ENCODE measurements around the gene PLPP2.

The PLPP2 gene

DNA sequence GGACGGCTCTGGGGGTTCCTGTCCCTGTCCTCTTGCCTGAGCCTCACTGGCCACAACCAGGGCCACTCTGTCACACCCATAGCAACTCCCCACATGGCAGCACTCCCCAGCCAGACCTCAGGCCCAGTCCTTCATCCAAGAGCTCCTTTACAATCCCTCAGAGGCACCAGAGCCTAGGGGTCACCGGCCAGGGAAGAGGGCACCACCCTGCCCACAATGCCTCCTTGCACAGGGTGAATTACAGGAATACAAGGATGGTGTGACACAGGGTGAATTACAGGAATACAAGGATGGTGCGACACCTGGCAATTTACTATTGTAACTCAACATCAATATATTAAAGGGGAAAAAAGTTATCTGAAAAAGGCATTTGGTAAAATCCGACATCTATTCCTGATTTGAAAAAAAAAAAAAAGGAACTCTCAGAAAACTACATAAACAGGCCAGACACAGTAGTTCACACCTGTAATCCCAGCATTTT, 36.9 kb upstream of the PLPP2 start:
- Histone ChIP-seq H3K9me3 (ENCODE audit: control insufficient read depth, low read length) (peaks cover 25% of the 10 kb centered on the region), H3K4me1 (ENCODE audit: control insufficient read depth, insufficient read depth, low read length, poor library complexity, severe bottlenecking) (no peaks in the 10 kb centered on the region), H3K27ac (ENCODE audit: low read depth, low read length, severe bottlenecking) (no peak overlapping the region), H3K4me3 (ENCODE audit: extremely low read depth, insufficient read depth, low read length, poor library complexity, severe bottlenecking) (no peak overlapping the region), H3K36me3 (ENCODE audit: control insufficient read depth, insufficient read depth, low read length) (peaks cover 92% of the 10 kb centered on the region)
- 80 to 86% methylated on average over 1 of the region's 4 CpGs for WGBS, 2 experiments (ENCODE audit: insufficient coverage in 2 of 2)

DNA sequence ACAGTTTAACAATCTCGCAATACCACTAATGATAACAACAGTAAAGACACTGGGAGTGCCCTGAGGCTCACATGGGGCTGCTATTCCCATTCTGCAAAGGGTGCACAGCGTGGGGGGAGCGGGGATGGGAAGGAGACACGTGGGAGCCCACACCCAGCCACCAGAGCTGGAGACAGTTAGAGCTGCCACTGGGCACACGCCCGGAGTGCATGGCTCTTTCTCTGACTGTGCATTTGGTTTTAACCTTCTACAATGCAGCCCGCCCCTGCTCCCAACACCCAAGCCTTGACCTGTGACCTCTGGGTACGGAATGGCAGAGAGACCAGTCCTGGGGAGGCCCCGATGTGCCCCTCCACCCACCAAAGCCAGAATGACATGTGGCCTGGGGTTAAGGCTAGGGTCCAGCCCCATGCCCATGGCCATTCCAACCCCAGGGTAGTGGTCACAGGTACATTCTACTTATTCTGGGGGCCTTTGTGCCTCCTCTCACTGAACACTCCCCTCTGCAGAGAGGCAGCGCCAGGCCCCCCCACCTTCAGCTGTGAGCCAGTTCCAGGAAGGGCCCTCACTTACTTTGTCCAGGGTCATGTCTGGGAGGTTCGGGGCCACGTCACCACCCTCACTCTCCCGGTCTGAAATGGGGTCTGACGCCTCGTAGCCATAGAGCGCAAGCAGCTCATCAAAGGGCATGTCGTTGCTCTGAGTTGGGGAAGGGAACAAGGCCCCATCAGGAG, 36.3 kb upstream of the PLPP2 start:
- H3K27ac ChIP-seq (ENCODE audit: low read depth, low read length, severe bottlenecking): no peak overlapping the region
- no peaks in the 10 kb centered on the region for H3K4me1 ChIP-seq (ENCODE audit: control insufficient read depth, insufficient read depth, low read length, poor library complexity, severe bottlenecking)
- WGBS, 2 experiments (ENCODE audit: insufficient coverage in 2 of 2): 94 to 96% methylated on average over 10 to 16 of the region's 17 CpGs
- peaks cover 28% of the 10 kb centered on the region for H3K9me3 ChIP-seq (ENCODE audit: control insufficient read depth, low read length)
- no peak overlapping the region for H3K4me3 ChIP-seq (ENCODE audit: extremely low read depth, insufficient read depth, low read length, poor library complexity, severe bottlenecking)
- H3K36me3 ChIP-seq (ENCODE audit: control insufficient read depth, insufficient read depth, low read length): peaks cover 98% of the 10 kb centered on the region

DNA sequence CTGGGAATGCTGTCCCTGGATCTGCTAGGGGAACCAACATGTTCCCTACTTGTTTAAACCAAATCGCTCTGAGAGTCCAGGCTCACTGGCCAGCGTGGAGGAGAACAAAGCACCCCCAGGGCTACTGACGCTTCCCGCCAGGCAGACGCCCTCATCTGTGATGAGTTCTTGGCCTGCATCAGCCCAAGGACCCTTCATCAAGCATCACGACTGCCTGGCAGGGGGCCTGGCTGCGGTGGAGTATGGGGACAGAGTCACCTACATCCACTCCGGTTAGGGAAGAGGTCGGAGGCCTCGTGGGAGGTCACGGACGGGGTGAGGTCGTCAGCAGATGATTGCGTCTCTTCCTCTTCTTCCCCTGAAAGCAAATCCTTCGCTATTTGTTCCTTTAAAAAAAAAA, 35.7 kb upstream of the PLPP2 start:
- WGBS, 2 experiments (ENCODE audit: insufficient coverage in 2 of 2): 96 to 98% methylated on average over 12 to 14 of the region's 15 CpGs
- H3K9me3 ChIP-seq (ENCODE audit: control insufficient read depth, low read length): peaks cover 32% of the 10 kb centered on the region

DNA sequence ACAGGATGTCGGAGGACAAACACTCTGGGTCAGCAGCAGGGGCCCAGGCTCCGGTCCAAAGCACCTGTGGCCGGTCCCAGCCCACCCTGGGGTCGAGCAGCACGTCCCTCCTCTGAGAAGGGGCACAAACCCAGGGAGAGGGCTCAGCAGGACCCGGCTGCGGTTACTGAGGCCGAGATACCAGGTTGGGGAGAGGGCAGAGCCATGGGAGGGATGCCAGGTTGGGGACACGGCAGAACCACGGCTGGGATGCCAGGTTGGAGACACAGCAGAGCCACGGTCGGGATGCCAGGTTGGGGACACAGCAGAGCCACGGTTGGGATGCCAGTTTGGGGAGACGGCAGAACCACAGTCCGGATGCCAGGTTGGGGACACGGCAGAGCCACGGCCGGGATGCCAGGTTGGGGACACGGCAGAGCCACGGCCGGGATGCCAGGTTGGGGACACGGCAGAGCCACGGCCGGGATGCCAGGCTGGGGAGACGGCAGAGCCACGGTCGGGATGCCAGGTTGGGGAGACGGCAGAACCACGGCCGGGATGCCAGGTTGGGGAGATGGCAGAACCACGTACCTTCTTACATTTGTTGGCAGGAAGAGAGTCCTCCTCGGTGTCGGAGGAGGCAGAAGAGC, 34.8 kb upstream of the PLPP2 start:
- Histone ChIP-seq H3K9me3 (ENCODE audit: control insufficient read depth, low read length) (peaks cover 37% of the 10 kb centered on the region), H3K4me1 (ENCODE audit: control insufficient read depth, insufficient read depth, low read length, poor library complexity, severe bottlenecking) (no peaks in the 10 kb centered on the region), H3K4me3 (ENCODE audit: extremely low read depth, insufficient read depth, low read length, poor library complexity, severe bottlenecking) (no peak overlapping the region), H3K27ac (ENCODE audit: low read depth, low read length, severe bottlenecking) (no peak overlapping the region), H3K36me3 (ENCODE audit: control insufficient read depth, insufficient read depth, low read length) (peaks cover 100% of the 10 kb centered on the region)
- WGBS, 2 experiments (ENCODE audit: insufficient coverage in 2 of 2): 97% methylated on average over 33 of the region's 33 CpGs

More for the DNA sequence above, 35.7 kb upstream of the PLPP2 start:
- Histone ChIP-seq H3K27ac (ENCODE audit: low read depth, low read length, severe bottlenecking) (no peak overlapping the region), H3K36me3 (ENCODE audit: control insufficient read depth, insufficient read depth, low read length) (peaks cover 100% of the 10 kb centered on the region), H3K4me1 (ENCODE audit: control insufficient read depth, insufficient read depth, low read length, poor library complexity, severe bottlenecking) (no peaks in the 10 kb centered on the region), H3K4me3 (ENCODE audit: extremely low read depth, insufficient read depth, low read length, poor library complexity, severe bottlenecking) (no peak overlapping the region)

DNA sequence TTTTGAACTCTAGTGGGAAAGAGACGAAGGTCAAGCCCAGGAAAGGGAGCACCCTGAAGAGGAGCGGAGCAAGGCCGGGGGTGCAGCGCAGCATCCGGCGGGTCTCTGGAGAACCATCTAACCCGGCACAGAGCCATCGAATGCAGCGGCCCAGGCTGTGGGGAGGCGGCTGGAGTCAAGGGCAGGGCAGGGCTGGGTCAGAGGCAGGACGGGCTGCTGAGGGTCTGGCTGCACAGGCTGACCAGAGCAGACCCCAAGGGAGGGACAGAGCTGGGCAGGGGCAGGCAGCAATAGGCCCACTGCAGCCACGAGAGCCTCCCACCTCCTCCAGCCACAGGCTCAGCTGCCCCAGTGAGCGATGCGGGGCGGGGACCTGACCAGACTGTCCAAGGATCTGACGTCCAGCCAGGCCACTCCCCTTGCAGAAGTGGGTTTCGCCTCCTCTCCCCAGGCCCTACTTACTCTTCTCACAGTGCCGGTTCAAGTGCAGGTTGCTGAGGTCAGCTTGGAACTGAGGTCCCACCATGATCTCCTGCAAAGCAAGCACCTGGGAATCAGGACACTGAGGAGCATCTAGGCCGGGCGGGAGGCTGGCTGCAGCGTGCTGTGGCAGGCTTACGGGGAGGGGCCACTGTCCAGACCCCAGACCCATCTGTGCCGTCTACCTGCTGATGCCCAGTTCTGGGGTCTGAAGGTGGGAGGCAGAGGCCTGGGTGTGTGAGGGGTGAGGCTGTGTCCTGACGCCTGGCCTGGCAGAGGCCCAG, 34.2 kb upstream of the PLPP2 start:
- H3K4me3 ChIP-seq (ENCODE audit: extremely low read depth, insufficient read depth, low read length, poor library complexity, severe bottlenecking): no peak overlapping the region
- peaks cover 100% of the 10 kb centered on the region for H3K36me3 ChIP-seq (ENCODE audit: control insufficient read depth, insufficient read depth, low read length)
- no peaks in the 10 kb centered on the region for H3K4me1 ChIP-seq (ENCODE audit: control insufficient read depth, insufficient read depth, low read length, poor library complexity, severe bottlenecking)
- peaks cover 42% of the 10 kb centered on the region for H3K9me3 ChIP-seq (ENCODE audit: control insufficient read depth, low read length)
- WGBS, 2 experiments (ENCODE audit: insufficient coverage in 2 of 2): 96% methylated on average over 20 to 23 of the region's 24 CpGs
- H3K27ac ChIP-seq (ENCODE audit: low read depth, low read length, severe bottlenecking): no peak overlapping the region

DNA sequence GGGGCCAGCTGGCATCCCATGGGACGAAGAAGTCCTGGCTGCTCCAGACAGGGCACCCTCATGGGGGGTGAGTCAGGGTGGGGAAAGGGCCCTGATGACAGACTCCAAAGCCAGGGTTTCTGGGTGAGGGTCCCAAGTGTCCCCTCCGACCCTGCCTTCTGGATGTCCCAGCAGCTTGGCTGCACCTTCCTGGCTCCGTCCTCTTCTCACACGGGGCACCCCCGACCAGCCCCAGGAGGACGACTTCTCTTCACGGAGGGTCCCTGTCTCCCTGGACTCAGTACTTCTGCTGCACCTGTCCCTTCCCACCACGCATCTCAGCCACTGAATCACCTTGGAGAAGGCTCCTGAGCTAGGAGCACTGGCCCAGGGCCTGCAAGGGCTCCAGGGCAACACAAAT, 33.5 kb upstream of the PLPP2 start:
- H3K4me1 ChIP-seq (ENCODE audit: control insufficient read depth, insufficient read depth, low read length, poor library complexity, severe bottlenecking): no peaks in the 10 kb centered on the region
- WGBS, 2 experiments (ENCODE audit: insufficient coverage in 2 of 2): 94 to 95% methylated on average over 7 to 8 of the region's 8 CpGs
- H3K9me3 ChIP-seq (ENCODE audit: control insufficient read depth, low read length): peaks cover 39% of the 10 kb centered on the region
- peaks cover 100% of the 10 kb centered on the region for H3K36me3 ChIP-seq (ENCODE audit: control insufficient read depth, insufficient read depth, low read length)
- H3K4me3 ChIP-seq (ENCODE audit: extremely low read depth, insufficient read depth, low read length, poor library complexity, severe bottlenecking): no peak overlapping the region
- H3K27ac ChIP-seq (ENCODE audit: low read depth, low read length, severe bottlenecking): no peak overlapping the region

DNA sequence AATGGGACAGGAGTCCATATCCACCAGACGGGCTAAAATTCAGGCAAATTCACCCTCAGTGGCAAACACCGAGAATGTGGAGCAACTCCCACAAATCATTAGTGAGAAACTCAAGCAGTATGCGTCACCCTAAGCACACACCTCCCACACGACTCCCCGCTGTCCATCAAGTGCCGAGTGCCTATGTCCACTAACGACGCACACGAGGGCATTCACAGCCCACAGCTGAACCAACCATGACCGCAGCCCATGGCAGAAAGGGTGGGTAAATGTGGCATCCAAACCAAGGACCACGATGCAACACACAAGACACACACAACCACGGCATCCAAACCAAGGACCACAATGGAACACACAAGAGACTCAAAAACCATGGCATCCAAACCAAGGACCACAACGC, 31.4 kb upstream of the PLPP2 start:
- no peaks in the 10 kb centered on the region for H3K4me1 ChIP-seq (ENCODE audit: control insufficient read depth, insufficient read depth, low read length, poor library complexity, severe bottlenecking)
- peaks cover 20% of the 10 kb centered on the region for H3K9me3 ChIP-seq (ENCODE audit: control insufficient read depth, low read length)
- H3K36me3 ChIP-seq (ENCODE audit: control insufficient read depth, insufficient read depth, low read length): peaks cover 98% of the 10 kb centered on the region
- H3K27ac ChIP-seq (ENCODE audit: low read depth, low read length, severe bottlenecking): no peak overlapping the region
- WGBS, 2 experiments (ENCODE audit: insufficient coverage in 2 of 2): 85 to 88% methylated on average over 5 to 6 of the region's 13 CpGs
- no peak overlapping the region for H3K4me3 ChIP-seq (ENCODE audit: extremely low read depth, insufficient read depth, low read length, poor library complexity, severe bottlenecking)

DNA sequence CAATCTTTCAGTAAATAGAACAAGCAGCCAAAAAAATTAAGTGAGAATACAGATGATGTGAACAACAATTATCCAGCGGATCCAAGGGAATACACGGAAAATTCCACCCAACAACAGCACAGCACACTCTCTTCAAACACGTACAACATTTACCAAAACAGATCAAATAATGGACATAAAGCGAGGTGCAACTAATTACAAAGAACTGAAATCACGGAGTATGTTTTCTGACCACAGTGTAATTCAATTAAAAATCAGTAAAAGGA, 27.2 kb upstream of the PLPP2 start:
- Histone ChIP-seq H3K4me1 (ENCODE audit: control insufficient read depth, insufficient read depth, low read length, poor library complexity, severe bottlenecking) (no peaks in the 10 kb centered on the region), H3K27ac (ENCODE audit: low read depth, low read length, severe bottlenecking) (no peak overlapping the region), H3K9me3 (ENCODE audit: control insufficient read depth, low read length) (peaks cover 17% of the 10 kb centered on the region), H3K36me3 (ENCODE audit: control insufficient read depth, insufficient read depth, low read length) (peaks cover 94% of the 10 kb centered on the region), H3K4me3 (ENCODE audit: extremely low read depth, insufficient read depth, low read length, poor library complexity, severe bottlenecking) (no peak overlapping the region)
- WGBS, 2 experiments (ENCODE audit: insufficient coverage in 2 of 2): 88 to 94% methylated on average over 5 of the region's 5 CpGs

DNA sequence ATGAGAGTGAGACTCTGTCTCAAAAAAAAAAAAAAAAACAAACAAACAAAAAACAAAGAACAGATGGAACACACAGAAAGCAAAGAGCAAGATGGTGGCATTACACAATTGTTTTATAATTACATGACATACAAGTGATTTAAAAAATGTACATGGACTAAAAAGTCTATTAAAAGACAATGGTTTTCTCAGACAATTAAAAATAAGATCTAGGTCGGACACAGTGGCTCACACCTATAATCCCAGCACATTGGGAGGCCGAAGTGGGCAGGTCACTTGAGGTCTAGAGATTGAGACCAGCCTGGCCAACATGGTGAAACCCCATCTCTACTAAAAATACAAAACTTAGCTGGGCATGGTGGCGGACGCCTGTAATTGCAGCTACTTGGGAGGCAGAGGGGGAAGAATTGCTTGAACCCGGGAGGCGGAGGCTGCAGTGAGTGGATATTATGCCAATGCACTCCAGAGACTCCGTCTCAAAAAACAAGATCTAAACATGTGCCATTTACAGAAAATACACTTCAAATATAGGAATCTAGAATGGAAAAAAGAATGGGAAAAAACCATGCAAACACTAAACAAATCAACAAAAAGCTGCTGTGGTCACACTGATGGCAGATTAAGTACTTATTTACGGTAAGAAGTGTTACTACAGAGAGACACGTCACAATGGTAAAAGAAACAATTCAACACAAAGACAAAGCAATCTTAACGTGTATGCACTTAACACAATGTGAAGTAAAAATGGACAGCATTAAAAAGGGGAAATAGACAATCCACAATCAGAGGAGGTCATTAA, 26.7 kb upstream of the PLPP2 start:
- Histone ChIP-seq H3K27ac (ENCODE audit: low read depth, low read length, severe bottlenecking) (no peak overlapping the region), H3K4me3 (ENCODE audit: extremely low read depth, insufficient read depth, low read length, poor library complexity, severe bottlenecking) (no peak overlapping the region), H3K9me3 (ENCODE audit: control insufficient read depth, low read length) (peaks cover 17% of the 10 kb centered on the region), H3K4me1 (ENCODE audit: control insufficient read depth, insufficient read depth, low read length, poor library complexity, severe bottlenecking) (no peaks in the 10 kb centered on the region), H3K36me3 (ENCODE audit: control insufficient read depth, insufficient read depth, low read length) (peaks cover 94% of the 10 kb centered on the region)
- 95 to 100% methylated on average over 2 to 3 of the region's 10 CpGs for WGBS, 2 experiments (ENCODE audit: insufficient coverage in 2 of 2)

DNA sequence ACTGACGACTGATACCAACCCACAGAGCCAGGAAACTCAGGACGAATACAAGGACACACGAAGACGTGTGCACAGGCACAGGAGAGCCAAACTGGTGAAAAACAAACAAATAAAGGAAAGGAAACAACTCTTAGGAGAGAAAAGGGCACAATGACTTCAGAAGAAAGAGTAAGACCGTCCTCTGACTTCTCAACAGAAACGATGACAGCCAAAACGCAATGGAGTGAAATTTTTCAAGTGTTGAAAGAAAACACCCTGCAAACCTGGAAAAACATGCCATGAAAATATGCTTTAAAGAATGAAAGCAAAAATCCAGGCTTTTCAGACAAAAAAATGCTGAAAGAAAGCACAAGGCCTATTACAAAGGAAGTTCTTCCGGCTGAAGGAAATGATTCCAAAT, 24.6 kb upstream of the PLPP2 start:
- peaks cover 83% of the 10 kb centered on the region for H3K36me3 ChIP-seq (ENCODE audit: control insufficient read depth, insufficient read depth, low read length)
- peaks cover 3% of the 10 kb centered on the region for H3K9me3 ChIP-seq (ENCODE audit: control insufficient read depth, low read length)
- 97 to 100% methylated on average over 3 to 5 of the region's 8 CpGs for WGBS, 2 experiments (ENCODE audit: insufficient coverage in 2 of 2)
- H3K4me3 ChIP-seq (ENCODE audit: extremely low read depth, insufficient read depth, low read length, poor library complexity, severe bottlenecking): no peak overlapping the region
- H3K27ac ChIP-seq (ENCODE audit: low read depth, low read length, severe bottlenecking): no peak overlapping the region
- no peaks in the 10 kb centered on the region for H3K4me1 ChIP-seq (ENCODE audit: control insufficient read depth, insufficient read depth, low read length, poor library complexity, severe bottlenecking)
